ENCODE results near the gene TXNL1. TPM values are rescaled to one million over a fixed set of nuclear protein-coding genes. Genes with fewer than 3 reads are reported as not detected.
"Not testable (repeated sequence)": the region's sequence is repeated elsewhere in the genome, so short reads cannot be mapped to it uniquely, and the experiment has no call there.

TXNL1 gene
- total RNA-seq, 2 experiments from 2014 or later, result 50.2 to 55.5 TPM

GRCh38 chr18:56576826-56577573 is 61.4 kb downstream of the TXNL1 start:
- ChIA-PET POLR2A (no interaction called here), CTCF (interaction anchor here (1.7 kb wide), 1 partner anchor 1161 kb away, joined by 9 read pairs; no protein-coding TSS in a partner anchor)
- DNase-seq, result no peak
- Mint-ChIP-seq H3K4me3 (no peak overlapping the region), H3K36me3 (ENCODE audit: low read depth) (no peaks in the 10 kb centered on the region), H3K27ac (no peak overlapping the region), H3K9me3 (no peaks in the 10 kb centered on the region), H3K4me1 (no peaks in the 10 kb centered on the region), H3K27me3 (peaks cover 5% of the 10 kb centered on the region)

- POLR2A ChIA-PET, result no interaction called here
- no peaks in the 10 kb centered on the region for H3K36me3 Mint-ChIP-seq (ENCODE audit: low read depth)
- no peak for DNase-seq
These were observed 62.4 kb downstream of the TXNL1 start for GRCh38 chr18:56575819-56576663.

GRCh38 chr18:56574861-56575260 is 63.5 kb downstream of the TXNL1 start:
- Mint-ChIP-seq H3K4me1 (no peaks in the 10 kb centered on the region), H3K9me3 (no peaks in the 10 kb centered on the region), H3K4me3 (no peak overlapping the region), H3K27ac (no peak overlapping the region), H3K36me3 (ENCODE audit: low read depth) (no peaks in the 10 kb centered on the region), H3K27me3 (peaks cover 3% of the 10 kb centered on the region)
- POLR2A ChIA-PET, result no interaction called here
- CTCF ChIA-PET, result interaction anchor here (1.1 kb wide), 1 partner anchor 1340 kb away, joined by 3 read pairs; no protein-coding TSS in a partner anchor
- no peak for DNase-seq

More at GRCh38 chr18:56575819-56576663, 62.4 kb downstream of the TXNL1 start:
- no peaks in the 10 kb centered on the region for H3K4me1 Mint-ChIP-seq
- H3K27me3 Mint-ChIP-seq, result peaks cover 3% of the 10 kb centered on the region
- no peak overlapping the region for H3K27ac Mint-ChIP-seq
- no peak overlapping the region for H3K4me3 Mint-ChIP-seq
- no peaks in the 10 kb centered on the region for H3K9me3 Mint-ChIP-seq
- CTCF ChIA-PET, result interaction anchor here (1.1 to 1.7 kb wide), 2 partner anchors 1160 to 1341 kb away, joined by 3 to 9 read pairs; no protein-coding TSS in a partner anchor

- POLR2A ChIA-PET, result interaction anchor here (0.6 kb wide), 1 partner anchor 563 kb away, joined by 3 read pairs; no protein-coding TSS in a partner anchor
- DNase-seq; H3K9me3 Mint-ChIP-seq; H3K4me1 Mint-ChIP-seq; H3K27me3 Mint-ChIP-seq; CTCF ChIA-PET; H3K27ac Mint-ChIP-seq; H3K4me3 Mint-ChIP-seq; H3K36me3 Mint-ChIP-seq (ENCODE audit: low read depth): not testable (repeated sequence)
These were observed 66.1 kb downstream of the TXNL1 start for GRCh38 chr18:56572267-56572666.

GRCh38 chr18:56570978-56571377 is 67.4 kb downstream of the TXNL1 start:
- ChIA-PET CTCF (no interaction called here), POLR2A (no interaction called here)
- Mint-ChIP-seq H3K4me3 (no peak overlapping the region), H3K9me3 (no peaks in the 10 kb centered on the region), H3K27ac (no peak overlapping the region), H3K27me3 (peaks cover 2% of the 10 kb centered on the region), H3K4me1 (no peaks in the 10 kb centered on the region), H3K36me3 (ENCODE audit: low read depth) (no peaks in the 10 kb centered on the region)
- DNase-seq, result no peak

GRCh38 chr18:56569416-56569815 is 69.0 kb downstream of the TXNL1 start:
- Mint-ChIP-seq H3K27me3 (peaks cover 2% of the 10 kb centered on the region), H3K36me3 (ENCODE audit: low read depth) (no peaks in the 10 kb centered on the region), H3K4me1 (no peaks in the 10 kb centered on the region), H3K9me3 (no peaks in the 10 kb centered on the region), H3K4me3 (no peak overlapping the region), H3K27ac (no peak overlapping the region)
- ChIA-PET CTCF (no interaction called here), POLR2A (no interaction called here)
- DNase-seq, result no peak

- Mint-ChIP-seq H3K27me3 (peaks cover 2% of the 10 kb centered on the region), H3K4me3 (no peak overlapping the region), H3K27ac (no peak overlapping the region), H3K36me3 (ENCODE audit: low read depth) (no peaks in the 10 kb centered on the region), H3K4me1 (no peaks in the 10 kb centered on the region), H3K9me3 (no peaks in the 10 kb centered on the region)
- no peak for DNase-seq
- CTCF ChIA-PET, result no interaction called here
- POLR2A ChIA-PET, result no interaction called here
These were observed 69.4 kb downstream of the TXNL1 start for GRCh38 chr18:56568986-56569385.

- Mint-ChIP-seq H3K9me3 (no peaks in the 10 kb centered on the region), H3K27me3 (peaks cover 2% of the 10 kb centered on the region), H3K27ac (no peak overlapping the region), H3K4me1 (no peaks in the 10 kb centered on the region), H3K36me3 (ENCODE audit: low read depth) (no peaks in the 10 kb centered on the region), H3K4me3 (no peak overlapping the region)
- no peak for DNase-seq
- ChIA-PET CTCF (interaction anchor here (1.8 kb wide), 1 partner anchor 8 kb away, joined by 5 read pairs; no protein-coding TSS in a partner anchor), POLR2A (no interaction called here)
These were observed 72.6 kb downstream of the TXNL1 start for GRCh38 chr18:56565551-56566345.

GRCh38 chr18:56565046-56565445 is 73.3 kb downstream of the TXNL1 start:
- no peak overlapping the region for H3K27ac Mint-ChIP-seq
- peaks cover 5% of the 10 kb centered on the region for H3K27me3 Mint-ChIP-seq
- CTCF ChIA-PET, result no interaction called here
- no peak for DNase-seq
- H3K9me3 Mint-ChIP-seq, result no peaks in the 10 kb centered on the region
- H3K4me3 Mint-ChIP-seq, result no peak overlapping the region
- no peaks in the 10 kb centered on the region for H3K4me1 Mint-ChIP-seq
- POLR2A ChIA-PET, result no interaction called here
- no peaks in the 10 kb centered on the region for H3K36me3 Mint-ChIP-seq (ENCODE audit: low read depth)

GRCh38 chr18:56563568-56563967 is 74.8 kb downstream of the TXNL1 start:
- no peak for DNase-seq
- no peaks in the 10 kb centered on the region for H3K4me1 Mint-ChIP-seq
- no peaks in the 10 kb centered on the region for H3K36me3 Mint-ChIP-seq (ENCODE audit: low read depth)
- no peak overlapping the region for H3K27ac Mint-ChIP-seq
- peaks cover 5% of the 10 kb centered on the region for H3K27me3 Mint-ChIP-seq
- CTCF ChIA-PET, result no interaction called here
- H3K4me3 Mint-ChIP-seq, result no peak overlapping the region
- H3K9me3 Mint-ChIP-seq, result no peaks in the 10 kb centered on the region
- POLR2A ChIA-PET, result no interaction called here

GRCh38 chr18:56562479-56562878 is 75.9 kb downstream of the TXNL1 start:
- H3K4me3 Mint-ChIP-seq, result no peak overlapping the region
- DNase-seq, result no peak
- no peaks in the 10 kb centered on the region for H3K9me3 Mint-ChIP-seq
- no peaks in the 10 kb centered on the region for H3K36me3 Mint-ChIP-seq (ENCODE audit: low read depth)
- no peaks in the 10 kb centered on the region for H3K4me1 Mint-ChIP-seq
- ChIA-PET POLR2A (no interaction called here), CTCF (no interaction called here)
- H3K27ac Mint-ChIP-seq, result no peak overlapping the region
- H3K27me3 Mint-ChIP-seq, result peaks cover 5% of the 10 kb centered on the region

GRCh38 chr18:56560992-56561391 is 77.4 kb downstream of the TXNL1 start:
- Mint-ChIP-seq H3K27me3 (peaks cover 3% of the 10 kb centered on the region), H3K4me3 (no peak overlapping the region), H3K4me1 (no peaks in the 10 kb centered on the region), H3K27ac (no peak overlapping the region), H3K9me3 (no peaks in the 10 kb centered on the region), H3K36me3 (ENCODE audit: low read depth) (no peaks in the 10 kb centered on the region)
- ChIA-PET CTCF (no interaction called here), POLR2A (no interaction called here)
- DNase-seq, result no peak

- H3K4me1 Mint-ChIP-seq, result no peaks in the 10 kb centered on the region
- peaks cover 3% of the 10 kb centered on the region for H3K27me3 Mint-ChIP-seq
- H3K27ac Mint-ChIP-seq, result no peak overlapping the region
- H3K9me3 Mint-ChIP-seq, result no peaks in the 10 kb centered on the region
- no peak for DNase-seq
- no peak overlapping the region for H3K4me3 Mint-ChIP-seq
- POLR2A ChIA-PET, result no interaction called here
- CTCF ChIA-PET, result no interaction called here
- no peaks in the 10 kb centered on the region for H3K36me3 Mint-ChIP-seq (ENCODE audit: low read depth)
These were observed 79.3 kb downstream of the TXNL1 start for GRCh38 chr18:56559044-56559443.
